ENCODE measurements around the gene ZNF362. TPM values are rescaled to one million over a fixed set of nuclear protein-coding genes. Genes with fewer than 3 reads are reported as not detected.

ZNF362 gene
- total and polyA plus RNA-seq, 8 donors, result 1.3 to 49.8 (median 8.8) TPM

DNA sequence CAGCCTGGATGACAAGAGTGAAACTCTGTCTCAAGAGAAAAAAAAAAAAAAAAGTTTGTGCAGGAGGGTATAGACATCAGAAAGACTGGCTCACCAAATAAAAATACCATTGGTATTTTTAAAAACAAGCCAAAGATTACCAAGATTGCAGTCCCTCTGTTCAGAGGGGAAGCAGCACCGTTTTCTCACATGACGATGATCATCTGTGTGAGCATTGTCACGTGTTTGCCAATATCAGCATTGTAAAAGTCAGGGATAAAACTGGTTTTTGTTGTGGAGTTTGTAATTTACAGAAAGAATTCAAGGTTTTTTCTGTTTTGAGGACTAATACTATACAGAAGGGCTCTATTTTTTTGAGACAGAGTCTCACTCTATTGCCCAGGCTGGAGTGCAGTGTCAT is 26.5 kb downstream of the ZNF362 start:
- TF ChIP-seq POLR2A (IDR thresholded peaks at IDR 0.05), result no peak
- TF ChIP-seq CTCF (IDR thresholded peaks at IDR 0.05), result no peak
- no peak for TF ChIP-seq EP300 (IDR thresholded peaks at IDR 0.05)
- no peak for TF ChIP-seq POLR2AphosphoS5 (IDR thresholded peaks at IDR 0.05)
- Histone ChIP-seq H3K4me3 (no peak overlapping the region), H3K36me3 (peaks cover 28 to 85% (median 75%) of the 10 kb centered on the region in 4 donors), H3K4me1 (peaks cover 0 to 11% (median 0%) of the 10 kb centered on the region in 4 donors), H3K9me3 (no peaks in the 10 kb centered on the region), H3K27ac (no peak overlapping the region), H3K27me3 (no peaks in the 10 kb centered on the region)
- no peak for DNase-seq
- 85 to 92% (median 90%) methylated on average over 3 of the region's 3 CpGs for WGBS, 5 donors
- intact Hi-C loops (cut with DNase I; ENCODE audit: low total_unique reads), result no loop called here

DNA sequence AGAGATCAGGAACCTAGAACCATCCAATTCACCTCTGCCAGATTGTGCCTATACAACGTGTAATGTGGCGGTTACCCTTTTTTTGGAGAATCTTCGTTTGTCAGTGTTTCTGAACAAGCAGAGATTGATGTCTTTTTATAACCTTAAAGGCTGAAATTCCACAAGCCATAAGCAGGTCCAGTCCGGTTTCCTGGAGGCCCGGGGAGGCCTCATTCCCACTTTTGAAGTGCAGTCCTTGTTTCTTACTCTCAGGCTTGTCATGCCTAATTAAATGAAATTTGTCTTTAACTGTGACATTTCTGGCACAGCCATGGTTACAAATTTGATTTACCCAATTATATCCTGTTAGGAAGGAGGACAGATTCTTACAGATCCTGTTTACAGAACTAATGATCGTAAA is 27.8 kb downstream of the ZNF362 start:
- TF ChIP-seq EP300 (IDR thresholded peaks at IDR 0.05), result no peak
- TF ChIP-seq POLR2A (IDR thresholded peaks at IDR 0.05), result no peak
- no peak for TF ChIP-seq CTCF (IDR thresholded peaks at IDR 0.05)
- TF ChIP-seq POLR2AphosphoS5 (IDR thresholded peaks at IDR 0.05), result no peak
- H3K27me3 ChIP-seq, result no peaks in the 10 kb centered on the region
- intact Hi-C loops (cut with DNase I; ENCODE audit: low total_unique reads), result no loop called here
- no peak overlapping the region for H3K27ac ChIP-seq
- 82 to 93% (median 87%) methylated on average over 6 of the region's 6 CpGs for WGBS, 5 donors
- no peak overlapping the region for H3K4me3 ChIP-seq
- peaks cover 27 to 82% (median 70%) of the 10 kb centered on the region in 4 donors for H3K36me3 ChIP-seq
- no peak for DNase-seq
- H3K4me1 ChIP-seq, result peaks cover 0 to 11% (median 0%) of the 10 kb centered on the region in 4 donors
- H3K9me3 ChIP-seq, result no peaks in the 10 kb centered on the region

DNA sequence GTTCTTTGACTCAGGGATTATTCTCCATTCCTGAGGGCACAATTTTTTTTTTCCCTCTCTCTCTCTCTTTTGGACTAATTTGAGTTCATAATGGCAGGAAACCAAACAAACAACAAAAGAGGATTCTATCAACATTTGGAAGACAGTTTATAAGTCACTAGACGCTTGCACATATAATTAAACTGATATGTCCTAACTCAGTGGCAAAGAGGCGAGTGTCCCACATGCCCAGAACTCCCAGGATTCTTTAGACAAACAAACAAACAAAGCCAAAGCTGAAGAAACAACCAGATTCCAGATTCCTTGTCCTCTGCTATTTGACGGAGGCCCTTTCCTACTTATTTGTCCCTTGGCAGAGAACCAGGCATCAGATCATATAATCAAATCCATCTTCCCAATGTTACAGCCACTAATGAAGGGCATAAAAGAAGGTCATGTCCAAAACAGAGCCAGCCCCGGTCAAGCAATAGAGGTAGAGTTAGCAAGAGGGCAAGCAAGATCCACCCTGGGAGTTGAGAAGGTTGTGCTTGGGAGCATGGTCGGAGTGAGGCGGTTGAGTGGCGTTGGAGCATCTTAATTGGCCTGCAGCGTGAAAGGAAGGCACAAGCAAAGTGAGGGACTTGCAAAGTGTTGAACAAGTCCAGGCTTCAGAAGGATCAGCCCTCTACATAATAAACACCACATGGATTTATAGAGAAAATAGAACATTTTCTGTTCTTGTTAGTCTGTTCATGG is 30.3 kb downstream of the ZNF362 start:
- no peaks in the 10 kb centered on the region for H3K9me3 ChIP-seq
- WGBS, 5 donors, result 64 to 82% (median 75%) methylated on average over 8 of the region's 8 CpGs
- H3K36me3 ChIP-seq, result peaks cover 10 to 69% (median 56%) of the 10 kb centered on the region in 4 donors
- H3K27me3 ChIP-seq, result no peaks in the 10 kb centered on the region
- H3K27ac ChIP-seq, result no peak overlapping the region
- TF ChIP-seq POLR2A (IDR thresholded peaks at IDR 0.05) (no peak), CTCF (IDR thresholded peaks at IDR 0.05) (no peak), POLR2AphosphoS5 (IDR thresholded peaks at IDR 0.05) (no peak), EP300 (IDR thresholded peaks at IDR 0.05) (no peak)
- no peak for DNase-seq
- intact Hi-C loops (cut with DNase I; ENCODE audit: low total_unique reads), result no loop called here
- H3K4me3 ChIP-seq, result no peak overlapping the region
- peaks cover 0 to 15% (median 0%) of the 10 kb centered on the region in 4 donors for H3K4me1 ChIP-seq

DNA sequence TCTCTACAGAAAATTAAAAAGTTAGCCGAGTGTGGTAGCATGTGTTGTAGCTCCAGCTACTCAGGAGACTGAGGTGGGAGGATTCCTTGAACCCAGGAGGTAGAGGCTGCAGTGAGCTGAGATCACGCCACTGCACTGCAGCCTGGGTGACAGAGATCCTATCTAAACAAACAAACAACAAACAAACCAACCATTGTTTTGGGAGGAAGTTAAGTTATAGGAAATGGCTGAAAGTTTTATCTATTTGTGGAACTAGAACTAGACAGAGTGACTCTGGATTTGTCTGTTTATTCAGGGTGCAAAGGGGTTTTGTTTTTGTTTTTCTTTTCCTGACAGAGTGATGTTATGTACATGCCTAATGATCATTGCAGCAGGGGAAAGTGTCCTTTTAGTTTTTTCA is 31.0 kb downstream of the ZNF362 start:
- intact Hi-C loops (cut with DNase I; ENCODE audit: low total_unique reads), result no loop called here
- WGBS, 5 donors, result 82 to 93% (median 84%) methylated on average over 2 of the region's 2 CpGs

More for the DNA sequence above, 31.0 kb downstream of the ZNF362 start:
- Histone ChIP-seq H3K36me3 (peaks cover 3 to 62% (median 49%) of the 10 kb centered on the region in 4 donors), H3K4me1 (peaks cover 0 to 15% (median 0%) of the 10 kb centered on the region in 4 donors), H3K27me3 (no peaks in the 10 kb centered on the region), H3K9me3 (no peaks in the 10 kb centered on the region), H3K27ac (no peak overlapping the region), H3K4me3 (no peak overlapping the region)
- no peak for DNase-seq
- TF ChIP-seq POLR2AphosphoS5 (IDR thresholded peaks at IDR 0.05), result no peak
- TF ChIP-seq POLR2A (IDR thresholded peaks at IDR 0.05), result no peak
- no peak for TF ChIP-seq EP300 (IDR thresholded peaks at IDR 0.05)
- TF ChIP-seq CTCF (IDR thresholded peaks at IDR 0.05), result no peak

Data from stomach (tissue), 9 donors.